H1 (cell line): Measurements from ENCODE around the gene IQCN. TPM values are rescaled to one million over a fixed set of nuclear protein-coding genes. Genes with fewer than 3 reads are reported as not detected.
A peak's percentile ranks its signal among the peaks of the same experiment; 100 is the strongest.

ENCODE experiments used
- CTCF ChIA-PET: fragments of 300-600 bp; sonication (Branson Sonifier 250); formaldehyde crosslinking; loops from one replicate; lab custom pipeline; 2021; ENCODE audit not compliant: partially characterized antibody; lab: Charles Lee
- POLR2A ChIA-PET: fragments of 300-600 bp; sonication (Branson Sonifier 250); formaldehyde crosslinking; loops from one replicate; lab custom pipeline; 2021; ENCODE audit warnings: inconsistent platforms; ENCODE audit not compliant: partially characterized antibody; lab: Charles Lee
- DNase-seq, 2 experiments: peaks; one replicate each; pipeline versions ENCODE4 v3.0.0 to v3.0.0-alpha.2; 2010 to 2022; ENCODE audit warnings: low spot score in 2 of 2, low read depth in 1 of 2, mixed read lengths in 1 of 2
- FAIRE-seq: peaks from 2 replicates; lab custom pipeline; 2011; peaks lifted over from hg19 to GRCh38; lab: Jason Lieb, UNC
- H2AFZ ChIP-seq: 2 replicates; pipeline ENCODE4 v1.8.1; 2012; ENCODE audit warnings: low read length, inconsistent platforms
- H2AK5ac ChIP-seq: 2 replicates; pipeline ENCODE4 v1.6.1; 2013; ENCODE audit warnings: low read depth, low read length
- H2BK120ac ChIP-seq: replicated peaks from 2 replicates; pipeline ENCODE3; 2013; ENCODE audit warnings: low read depth, low read length, inconsistent platforms
- H2BK12ac ChIP-seq: 2 replicates; pipeline ENCODE4 v1.6.1; 2013; ENCODE audit warnings: low read depth, low read length
- H2BK15ac ChIP-seq: 2 replicates; pipeline ENCODE4 v1.6.1; 2013; ENCODE audit warnings: low read length
- H2BK20ac ChIP-seq: 2 replicates; pipeline ENCODE4 v1.6.1; 2013; ENCODE audit warnings: low read length
- H2BK5ac ChIP-seq: 2 replicates; pipeline ENCODE4 v1.6.1; 2013; ENCODE audit warnings: low read depth, low read length
- H3K14ac ChIP-seq: 2 replicates; pipeline ENCODE4 v1.6.1; 2013; ENCODE audit warnings: inconsistent platforms; ENCODE audit not compliant: insufficient read length
- H3K18ac ChIP-seq: 2 replicates; pipeline ENCODE4 v1.6.1; 2013; ENCODE audit warnings: low read length; ENCODE audit errors: extremely low read depth
- H3K23ac ChIP-seq: 2 replicates; pipeline ENCODE4 v1.6.1; 2013; ENCODE audit warnings: inconsistent platforms; ENCODE audit not compliant: insufficient read length
- H3K23me2 ChIP-seq: 2 replicates; pipeline ENCODE4 v1.6.1; 2013; ENCODE audit warnings: low read depth, low read length
- H3K27ac ChIP-seq: 2 replicates; pipeline ENCODE4 v1.6.1; 2011; ENCODE audit warnings: low read depth, low read length, inconsistent platforms
- H3K27me3 ChIP-seq, 4 experiments: replicated peaks in 1 of 4; 1 replicate in 1 of 4; 2 replicates in 3 of 4; pipeline versions ENCODE4 v1.6.1 to v1.8.1; 2011 to 2013; ENCODE audit warnings: low read length in 3 of 4, mild to moderate bottlenecking in 3 of 4, inconsistent platforms in 2 of 4, mixed read lengths in 2 of 4, moderate library complexity in 1 of 4; ENCODE audit not compliant: control insufficient read depth in 3 of 4, insufficient read depth in 3 of 4; ENCODE audit errors: extremely low read depth in 1 of 4
- H3K36me3 ChIP-seq, 4 experiments: 2 replicates each; pipeline versions ENCODE4 v1.6.1 to v1.8.1; 2011 to 2013; ENCODE audit warnings: mild to moderate bottlenecking in 4 of 4, low read length in 3 of 4, moderate library complexity in 2 of 4, control low read depth in 1 of 4, inconsistent platforms in 1 of 4; ENCODE audit not compliant: insufficient read depth in 4 of 4, control insufficient read depth in 2 of 4
- H3K4ac ChIP-seq: replicated peaks from 2 replicates; pipeline ENCODE3; 2013; ENCODE audit warnings: low read length, low read depth, mixed read lengths, inconsistent platforms; ENCODE audit not compliant: insufficient read length
- H3K4me1 ChIP-seq, 4 experiments: replicated peaks in 1 of 4; 1 replicate in 1 of 4; 2 replicates in 3 of 4; pipeline versions ENCODE4 v1.6.1 to v1.8.1; 2011 to 2013; ENCODE audit warnings: low read length in 3 of 4, inconsistent platforms in 2 of 4, mixed read lengths in 1 of 4; ENCODE audit not compliant: insufficient read depth in 4 of 4, control insufficient read depth in 3 of 4
- H3K4me2 ChIP-seq, 2 experiments: 2 replicates each; pipeline versions ENCODE4 v1.6.1 to v1.8.1; 2011 to 2013; ENCODE audit warnings: low read depth in 2 of 2, low read length in 2 of 2, control low read depth in 1 of 2, inconsistent platforms in 1 of 2, mild to moderate bottlenecking in 1 of 2; ENCODE audit not compliant: insufficient read depth in 1 of 2
- H3K4me3 ChIP-seq, 4 experiments: fragments of 200-600, 300-600 bp in 1 of 4; sonication (generic), shearing (Covaris generic), sonication (Bioruptor Twin) in 1 of 4; 2 replicates each; pipeline versions ENCODE4 v1.5.1 to v1.8.1; 2011 to 2016; ENCODE audit warnings: low read length in 4 of 4, low read depth in 3 of 4, control low read depth in 2 of 4, inconsistent platforms in 2 of 4, mild to moderate bottlenecking in 2 of 4, mixed read lengths in 1 of 4, moderate library complexity in 1 of 4; ENCODE audit not compliant: insufficient read depth in 2 of 4; ENCODE audit errors: extremely low read depth in 1 of 4
- H3K56ac ChIP-seq: replicated peaks from 2 replicates; pipeline ENCODE3; 2013; ENCODE audit warnings: low read depth, mild to moderate bottlenecking, mixed read lengths, low read length, inconsistent platforms; ENCODE audit not compliant: insufficient read length
- H3K79me1 ChIP-seq: 2 replicates; pipeline ENCODE4 v1.6.1; 2013; ENCODE audit warnings: low read depth, low read length, control low read depth
- H3K79me2 ChIP-seq, 2 experiments: 2 replicates each; pipeline versions ENCODE4 v1.6.1 to v1.8.1; 2012 to 2013; ENCODE audit warnings: low read length in 2 of 2, mild to moderate bottlenecking in 2 of 2, inconsistent platforms in 1 of 2; ENCODE audit not compliant: insufficient read depth in 2 of 2, control insufficient read depth in 1 of 2
- H3K9ac ChIP-seq, 4 experiments: replicated peaks in 1 of 4; 1 replicate in 1 of 4; 2 replicates in 3 of 4; pipeline versions ENCODE4 v1.6.1 to v1.8.1; 2011 to 2013; ENCODE audit warnings: low read depth in 3 of 4, low read length in 3 of 4, control low read depth in 2 of 4, mild to moderate bottlenecking in 2 of 4, moderate library complexity in 2 of 4, inconsistent platforms in 1 of 4; ENCODE audit errors: extremely low read depth in 1 of 4
- H3K9me3 ChIP-seq, 2 experiments: 2 replicates each; pipeline versions ENCODE4 v1.6.1 to v1.8.1; 2012 to 2013; ENCODE audit warnings: mild to moderate bottlenecking in 2 of 2, moderate library complexity in 2 of 2, control low read depth in 1 of 2, inconsistent platforms in 1 of 2, low read depth in 1 of 2, low read length in 1 of 2, mixed read lengths in 1 of 2; ENCODE audit not compliant: insufficient read depth in 2 of 2
- H4K20me1 ChIP-seq, 2 experiments: replicated peaks in 1 of 2; 2 replicates each; pipeline versions ENCODE3 to v1.8.1; 2011 to 2013; ENCODE audit warnings: inconsistent platforms in 2 of 2, low read length in 2 of 2, mild to moderate bottlenecking in 1 of 2; ENCODE audit not compliant: insufficient read depth in 2 of 2, control insufficient read depth in 1 of 2
- H4K5ac ChIP-seq: 2 replicates; pipeline ENCODE4 v1.6.1; 2013; ENCODE audit warnings: low read length, low read depth, mixed read lengths, inconsistent platforms; ENCODE audit not compliant: insufficient read length
- H4K8ac ChIP-seq: 2 replicates; pipeline ENCODE4 v1.8.0; 2013; ENCODE audit warnings: mild to moderate bottlenecking, moderate library complexity, low read length, inconsistent platforms; ENCODE audit not compliant: insufficient read depth; ENCODE audit errors: extremely low read depth
- H4K91ac ChIP-seq: replicated peaks from 2 replicates; pipeline ENCODE3; 2013; ENCODE audit warnings: low read length, mixed read lengths, inconsistent platforms; ENCODE audit not compliant: insufficient read length
- BCL11A ChIP-seq, 2 experiments: IDR thresholded peaks; one replicate each; pipeline ENCODE4 v1.6.1; 2011; ENCODE audit warnings: low read depth in 2 of 2, low read length in 2 of 2, mild to moderate bottlenecking in 2 of 2
- CTBP2 ChIP-seq: IDR thresholded peaks from 2 replicates; pipeline ENCODE4 v1.7.0; 2011; ENCODE audit warnings: borderline replicate concordance, mild to moderate bottlenecking, moderate library complexity, mixed read lengths, low read length; ENCODE audit not compliant: insufficient read depth, insufficient read length
- POU5F1 ChIP-seq: IDR thresholded peaks from 2 replicates; pipeline ENCODE4 v1.6.1; 2011; ENCODE audit warnings: low read depth, mild to moderate bottlenecking, low read length, moderate library complexity
- SIX5 ChIP-seq: IDR thresholded peaks from 2 replicates; pipeline ENCODE4 v1.6.1; 2011; ENCODE audit warnings: mild to moderate bottlenecking, low read depth, low read length
- WGBS, 2 experiments: shearing (Covaris generic) in 1 of 2; methylation state at CpG; one replicate each; pipeline versions ENCODE4 v1.1.6 to v1.1.7; 2013 to 2015; ENCODE audit warnings: low lambda C conversion rate in 2 of 2, mixed read lengths in 2 of 2, inconsistent platforms in 1 of 2, low coverage in 1 of 2, missing lambda C conversion rate in 1 of 2; ENCODE audit not compliant: insufficient replicate concordance in 2 of 2, insufficient coverage in 1 of 2, insufficient read length in 1 of 2; ENCODE audit errors: extremely low coverage in 1 of 2, missing lambda C conversion rate in 1 of 2; 5-methylcytosine and 5-hydroxymethylcytosine counted together
- polyA plus RNA-seq, 7 experiments: library from polyadenylated mRNA; depleted of rRNA in 3 of 7; stranded (reverse) in 5 of 7; unstranded in 2 of 7; fragments of >200 nt in 5 of 7; fragments of 200-250 nt in 2 of 7; gene quantifications; 1 replicate in 5 of 7; 2 replicates in 1 of 7; 4 replicates in 1 of 7; pipeline versions ENCODE4 v1.2.1 to v1.2.3, GENCODE V29; 2011 to 2013; ENCODE audit warnings: missing spikeins in 2 of 7, mixed read lengths in 2 of 7
- total RNA-seq: library from RNA; stranded (reverse); fragmentation: NEBNext Ultra II Directional; extraction: Animal tissue kit (Norgen Biotek cat#: 25700); gene quantifications from 2 replicates; pipeline ENCODE4 v1.2.1, GENCODE V29; 2021

Gene IQCN
- total and polyA plus RNA-seq, 2 of the 8 experiments (the other 6 are each of a cell fraction or from before 2014, with no cell fraction given), result 0.36 to 1.0 TPM

DNA sequence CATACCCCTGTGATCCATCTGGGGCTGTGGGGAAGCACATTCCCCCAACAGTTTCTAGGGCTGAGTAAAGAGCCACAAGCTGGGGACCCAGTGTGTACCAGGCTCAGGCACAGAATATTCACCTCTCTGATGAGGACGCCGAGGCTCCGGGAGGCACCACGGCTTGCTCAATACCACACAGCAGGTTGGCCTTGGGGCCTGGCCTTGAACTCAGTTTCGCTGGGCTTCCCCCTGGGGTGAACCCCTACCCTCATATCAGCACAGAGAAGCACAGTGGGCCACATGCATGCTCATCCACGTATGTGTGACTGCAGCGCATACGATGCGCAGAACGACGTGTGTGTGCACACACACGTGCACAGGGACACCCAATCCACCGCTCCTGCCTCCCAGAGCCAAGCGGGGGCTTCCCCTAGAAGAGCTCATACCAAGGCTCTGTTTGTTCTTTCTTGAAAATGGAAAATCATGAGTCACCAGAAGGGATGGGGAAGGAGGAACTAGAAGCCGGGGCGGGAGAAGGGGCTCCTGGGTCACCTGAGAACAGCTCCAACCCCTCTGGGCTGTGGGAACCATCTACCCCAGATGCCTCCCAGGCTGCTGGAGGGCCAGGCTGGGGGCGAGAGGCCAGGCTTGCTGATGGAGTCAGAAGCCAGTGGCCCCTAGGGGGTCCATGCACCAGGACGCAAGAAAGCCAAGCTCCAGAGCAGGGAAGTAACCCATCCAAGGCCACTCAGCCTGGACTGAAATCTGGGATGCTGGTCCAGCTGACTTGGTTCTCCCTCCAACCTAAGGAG is 43.1 kb downstream of the IQCN start:
- TF ChIP-seq SIX5 (no peak), POU5F1 (no peak), CTBP2 (no peak), BCL11A (IDR thresholded peaks at IDR 0.05; ENCODE audit: low read depth in 2 of 2, low read length in 2 of 2) (no peak)
- H3K9ac ChIP-seq, result peak overlapping the region in 2 of 4 experiments; percentile 8 to 22; a peak in 3 of 7 replicates
- H3K56ac ChIP-seq, result no peak overlapping the region
- DNase-seq (peak in 1 of 2 experiments; percentile 52), FAIRE-seq (no peak)
- H4K8ac ChIP-seq, result no peak overlapping the region
- no peak overlapping the region for H4K5ac ChIP-seq
- H2BK20ac ChIP-seq, result peak overlapping the region; percentile 92
- peak overlapping the region; percentile 56 to 91 for H3K4me2 ChIP-seq
- no peaks in the 10 kb centered on the region for H3K79me1 ChIP-seq
- no peak overlapping the region for H3K14ac ChIP-seq
- no peaks in the 10 kb centered on the region for H3K36me3 ChIP-seq
- no peak overlapping the region for H2AFZ ChIP-seq
- CTCF ChIA-PET, result interaction anchor here (0.8 to 10.1 kb wide), 18 partner anchors 10 to 180 kb away, joined by 3 to 140 read pairs (median 6); partner anchors contain the start of gene RAB3A
- H3K23ac ChIP-seq, result no peak overlapping the region
- POLR2A ChIA-PET, result interaction anchor here (0.6 to 4.4 kb wide), 14 partner anchors 9 to 75 kb away, joined by 3 to 43 read pairs (median 4); partner anchors contain the start of gene JUND
- H3K27me3 ChIP-seq, result peaks cover 0 to 9% (median 4%) of the 10 kb centered on the region in 4 experiments; a peak in 6 of 7 replicates
- peak overlapping the region; percentile 96; the same call in 1 of the 2 replicates for H2AK5ac ChIP-seq
- peak overlapping the region in 1 of 4 experiments; percentile 28; a peak in 1 of 8 replicates for H3K4me3 ChIP-seq
- peak overlapping the region; percentile 98; the same call in 1 of the 2 replicates for H2BK5ac ChIP-seq
- H2BK12ac ChIP-seq, result peak overlapping the region; percentile 100; the same call in 1 of the 2 replicates
- 77% methylated on average over 18 of the region's 18 CpGs; no CpG with 5 or more reads in 1 of the 2 experiments for WGBS, 2 experiments
- H2BK15ac ChIP-seq, result peak overlapping the region; percentile 99; the same call in 1 of the 2 replicates
- H2BK120ac ChIP-seq, result peak overlapping the region; percentile 27
- H3K79me2 ChIP-seq, result no peaks in the 10 kb centered on the region
- peaks cover 6 to 20% (median 14%) of the 10 kb centered on the region in 4 experiments for H3K4me1 ChIP-seq
- peak overlapping the region; percentile 63 for H3K4ac ChIP-seq
- peak overlapping the region; percentile 97 for H3K18ac ChIP-seq
- H3K27ac ChIP-seq, result no peak overlapping the region
- H4K91ac ChIP-seq, result peak overlapping the region; percentile 92
- no peaks in the 10 kb centered on the region for H3K9me3 ChIP-seq
- H4K20me1 ChIP-seq, result no peaks in the 10 kb centered on the region
- peaks cover 7% of the 10 kb centered on the region for H3K23me2 ChIP-seq
